HG03442 (cell line): ENCODE measurements around the gene TLR7.

Experiments used
- ATAC-seq: cut with Tn5 transposase; IDR thresholded peaks from one replicate; pipeline ENCODE4 v1.9.1; 2021; ENCODE audit warnings: mild to moderate bottlenecking, moderate library complexity; ENCODE audit not compliant: unreplicated experiment

Gene TLR7

GRCh38 chrX:12922599-12922919 is 55.7 kb downstream of the TLR7 start:
- no peak for ATAC-seq

GRCh38 chrX:12929701-12930100 is 62.8 kb downstream of the TLR7 start:
- ATAC-seq = no peak

DNA sequence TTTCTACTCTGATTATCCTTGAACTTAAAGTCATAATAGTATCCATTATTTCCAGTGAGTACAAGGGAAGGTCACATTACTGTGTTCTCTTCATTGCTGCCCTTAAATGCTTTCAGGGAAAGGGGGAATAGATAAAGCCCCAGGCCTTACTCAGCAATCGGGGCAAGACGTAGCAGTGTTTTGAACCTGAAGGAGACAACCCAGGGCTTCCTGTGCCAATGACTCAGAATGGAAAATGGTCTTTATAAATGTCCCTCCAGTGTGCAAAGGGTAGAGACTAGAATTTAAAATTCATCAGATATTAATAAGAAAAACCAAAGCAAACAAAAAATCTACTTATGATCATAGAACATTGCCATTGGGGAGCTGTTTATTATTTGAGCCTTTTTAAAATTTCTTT is 63.3 kb downstream of the TLR7 start:
- no peak for ATAC-seq

DNA sequence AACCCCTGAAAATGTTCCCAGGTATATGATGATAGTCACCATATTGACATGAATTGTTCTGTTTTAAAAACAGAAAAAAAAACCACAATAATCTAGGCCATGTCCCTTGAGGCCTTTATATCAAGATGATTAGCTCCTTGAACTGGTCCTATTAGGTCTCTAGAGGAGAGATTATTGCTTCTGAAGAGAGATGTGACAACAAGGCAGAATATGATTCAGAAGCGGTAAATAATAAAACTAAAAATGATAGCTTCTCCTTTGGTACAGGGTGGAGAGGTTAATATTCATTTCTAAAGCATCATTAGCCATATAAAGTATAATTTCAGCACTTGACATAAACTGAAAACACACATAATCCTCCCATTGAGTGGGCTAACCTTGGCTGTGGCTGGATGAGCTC is 65.4 kb downstream of the TLR7 start:
- no peak for ATAC-seq

GRCh38 chrX:12934850-12935249 is 68.0 kb downstream of the TLR7 start:
- ATAC-seq = no peak

DNA sequence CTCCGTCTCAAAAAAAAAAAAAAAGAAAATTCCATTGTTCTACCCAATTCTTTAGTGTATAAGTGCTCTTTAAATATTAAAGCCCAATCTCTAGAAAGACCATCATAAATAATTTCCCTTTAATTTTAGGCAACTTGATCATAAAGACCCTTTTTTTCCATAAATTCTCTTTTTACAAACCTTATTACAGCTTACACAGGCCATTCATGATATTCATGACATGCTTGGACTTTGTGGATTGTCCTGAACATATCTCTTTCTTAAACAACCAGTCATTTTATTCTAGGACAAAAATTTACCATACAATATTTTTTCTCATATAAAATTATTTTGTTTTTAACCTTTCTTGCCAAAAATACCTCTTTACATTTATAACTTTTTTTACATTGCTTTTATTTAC is 70.1 kb downstream of the TLR7 start:
- no peak for ATAC-seq
